Lung (tissue), 12 donors: ENCODE data around the gene FAM184B. TPM values are rescaled to one million over a fixed set of nuclear protein-coding genes. Genes with fewer than 3 reads are reported as not detected.

ENCODE experiments used
- ATAC-seq: fragments of 200-7000 bp; cut with Tn5 transposase; one replicate; pipeline ENCODE4 v1.9.1; 2020; ENCODE audit warnings: moderate number of reproducible peaks; ENCODE audit not compliant: insufficient read depth, low FRiP score
- DNase-seq, 3 donors: peaks; one replicate each; pipeline ENCODE4 v3.0.0-alpha.2; 2013 to 2017
- H3K27ac ChIP-seq, 2 donors: one replicate each; pipeline ENCODE4 v1.5.1; 2013; ENCODE audit warnings: mild to moderate bottlenecking in 2 of 2, moderate library complexity in 2 of 2, control low read depth in 1 of 2, inconsistent platforms in 1 of 2, low read depth in 1 of 2, low read length in 1 of 2
- H3K27me3 ChIP-seq, 3 donors: one replicate each; pipeline ENCODE4 v1.5.1; 2013; ENCODE audit warnings: low read length in 2 of 3; ENCODE audit not compliant: control insufficient read depth in 3 of 3, insufficient read depth in 3 of 3
- H3K36me3 ChIP-seq, 4 donors: one replicate each; pipeline ENCODE4 v1.5.1; 2013; ENCODE audit warnings: low read length in 4 of 4, mild to moderate bottlenecking in 1 of 4, moderate library complexity in 1 of 4; ENCODE audit not compliant: control insufficient read depth in 4 of 4, insufficient read depth in 4 of 4
- H3K4me1 ChIP-seq, 5 donors: one replicate each; pipeline ENCODE4 v1.5.1; 2013; ENCODE audit warnings: low read length in 5 of 5, mild to moderate bottlenecking in 2 of 5, moderate library complexity in 1 of 5; ENCODE audit not compliant: control insufficient read depth in 5 of 5, insufficient read depth in 5 of 5
- H3K4me3 ChIP-seq: one replicate; pipeline ENCODE4 v1.5.1; 2013; ENCODE audit warnings: mild to moderate bottlenecking, control low read depth, moderate library complexity
- H3K9ac ChIP-seq, 2 donors: one replicate each; pipeline ENCODE4 v1.5.1; 2013; ENCODE audit warnings: low read length in 2 of 2, control low read depth in 1 of 2; ENCODE audit not compliant: insufficient read depth in 1 of 2
- H3K9me3 ChIP-seq, 4 donors: one replicate each; pipeline ENCODE4 v1.5.1; 2013; ENCODE audit warnings: low read length in 3 of 4, mild to moderate bottlenecking in 1 of 4, moderate library complexity in 1 of 4; ENCODE audit not compliant: control insufficient read depth in 4 of 4, insufficient read depth in 3 of 4
- CTCF ChIP-seq: IDR thresholded peaks from 2 replicates; pipeline ENCODE4 v1.5.1; 2012; ENCODE audit warnings: mild to moderate bottlenecking; ENCODE audit errors: control extremely low read depth, extremely low read depth
- WGBS, 2 donors: extraction: QIAGEN DNeasy Blood & Tissue Kit; methylation state at CpG; one replicate each; pipeline ENCODE4 v1.1.7; 2013; 5-methylcytosine and 5-hydroxymethylcytosine counted together
- polyA plus RNA-seq, 2 donors: library from polyadenylated mRNA; stranded (reverse); fragments of 200-250 nt; gene quantifications; one replicate each; pipeline ENCODE4 v1.2.1, GENCODE V29; 2013
- total RNA-seq, 2 donors: library from RNA; depleted of rRNA in 1 of 2; stranded (reverse); fragments of >200 nt in 1 of 2; gene quantifications; one replicate each; pipeline ENCODE4 v1.2.1, GENCODE V29; 2014 to 2021
- donor health status: control.
- donor health status: control.
- donor health status: Bipolar disorder and iron deficiency.
- donor health status: healthy.
- donor health status: DM: yes; HTN: yes; CAD: no.

Gene FAM184B
- total and polyA plus RNA-seq, 4 donors, result 0.06 to 0.18 (median 0.09) TPM

GRCh38 chr4:17619416-17620105 lies 161.9 kb downstream of the FAM184B start:
- ATAC-seq (no peak), DNase-seq (no peak)
- Histone ChIP-seq H3K27ac (no peak overlapping the region), H3K9me3 (no peaks in the 10 kb centered on the region), H3K9ac (no peak overlapping the region), H3K4me3 (no peak overlapping the region), H3K27me3 (no peaks in the 10 kb centered on the region), H3K36me3 (peaks cover 25 to 44% (median 38%) of the 10 kb centered on the region in 4 donors), H3K4me1 (peaks cover 3 to 19% (median 15%) of the 10 kb centered on the region in 5 donors)
- WGBS, 2 donors, result 70 to 83% methylated on average over 7 of the region's 7 CpGs
- no peak for TF ChIP-seq CTCF

- Histone ChIP-seq H3K4me3 (no peak overlapping the region), H3K9ac (no peak overlapping the region), H3K36me3 (peaks cover 19 to 41% (median 34%) of the 10 kb centered on the region in 4 donors), H3K4me1 (peaks cover 3 to 19% (median 15%) of the 10 kb centered on the region in 5 donors), H3K27me3 (no peaks in the 10 kb centered on the region), H3K27ac (no peak overlapping the region), H3K9me3 (no peaks in the 10 kb centered on the region)
- TF ChIP-seq CTCF, result no peak
- DNase-seq, result no peak
- WGBS, 2 donors, result 31 to 48% methylated on average over 1 of the region's 1 CpG
- ATAC-seq, result no peak
Observed at GRCh38 chr4:17618926-17619325, 162.5 kb downstream of the FAM184B start.

GRCh38 chr4:17616283-17616682 lies 165.1 kb downstream of the FAM184B start:
- no peaks in the 10 kb centered on the region for H3K9me3 ChIP-seq
- DNase-seq (no peak), ATAC-seq (no peak)
- peaks cover 3 to 20% (median 16%) of the 10 kb centered on the region in 4 donors for H3K36me3 ChIP-seq
- 39 to 49% methylated on average over 5 of the region's 5 CpGs for WGBS, 2 donors
- H3K9ac ChIP-seq, result no peak overlapping the region
- no peak overlapping the region for H3K27ac ChIP-seq
- TF ChIP-seq CTCF, result no peak
- H3K4me3 ChIP-seq, result no peak overlapping the region
- H3K4me1 ChIP-seq, result peaks cover 3 to 19% (median 15%) of the 10 kb centered on the region in 5 donors
- no peaks in the 10 kb centered on the region for H3K27me3 ChIP-seq
